ENCODE measurements around the gene ABCB9. TPM values are rescaled to one million over a fixed set of nuclear protein-coding genes. Genes with fewer than 3 reads are reported as not detected.

ABCB9 gene
- total RNA-seq, 1 experiment from 2014 or later = 4.6 TPM

GRCh38 chr12:122960193-122960569 lies 6.1 kb downstream of the ABCB9 start:
- no peak overlapping the region for H4K8ac ChIP-seq (replicated peaks; ENCODE audit: insufficient read length, low read depth, low read length)
- Mint-ChIP-seq H3K36me3 (ENCODE audit: insufficient read depth in 1 of 3, low read depth in 3 of 3) (0 out of 7 replicates have a peak, but pooled peaks cover 0 to 2% (median 0%) of the 10 kb centered on the region in 3 experiments), H3K9me3 (no peaks in the 10 kb centered on the region), H3K4me3 (no peak overlapping the region), H3K27ac (no peak overlapping the region), H3K27me3 (ENCODE audit: low read depth) (peaks cover 14% of the 10 kb centered on the region), H3K4me1 (peaks cover 0 to 11% of the 10 kb centered on the region in 2 experiments; a peak in 3 of 4 replicates)
- no peak overlapping the region for H3K4me2 ChIP-seq (ENCODE audit: insufficient read depth, insufficient read length, low read length)
- no peak for TF ChIP-seq CTCF (conservative IDR thresholded peaks at IDR 0.05)
- H3K23ac ChIP-seq (ENCODE audit: insufficient read length, low read depth, low read length) = no peak overlapping the region
- no peak overlapping the region for H3K14ac ChIP-seq (ENCODE audit: insufficient read depth, low read length)
- H4K20me1 ChIP-seq (ENCODE audit: control insufficient read depth, insufficient read depth, insufficient read length) = no peaks in the 10 kb centered on the region
- no peak for DNase-seq
- H2BK15ac ChIP-seq (ENCODE audit: low read depth, low read length) = no peak overlapping the region
- H2AFZ ChIP-seq (ENCODE audit: low read length) = no peak overlapping the region
- no peak overlapping the region for H4K91ac ChIP-seq (ENCODE audit: insufficient read length, low read depth, low read length)
- no peak overlapping the region for H3T11ph ChIP-seq (ENCODE audit: low read length)
- no peak overlapping the region for H3K4ac ChIP-seq (ENCODE audit: low read depth, low read length)
- H3K9ac ChIP-seq (ENCODE audit: extremely low read depth, insufficient read length, low read length) = no peak overlapping the region
- H3K4me1 ChIP-seq (ENCODE audit: insufficient read depth, low read length) = no peaks in the 10 kb centered on the region
- H3K56ac ChIP-seq (ENCODE audit: insufficient read length, low read depth, low read length) = no peak overlapping the region
- H3K18ac ChIP-seq (ENCODE audit: insufficient read length, low read depth, low read length) = no peak overlapping the region
- H2AK5ac ChIP-seq (ENCODE audit: insufficient read length, low read length) = no peak overlapping the region
- H3K23me2 ChIP-seq (ENCODE audit: insufficient read length, low read depth, low read length, poor library complexity, severe bottlenecking) = no peaks in the 10 kb centered on the region
- H3K79me2 ChIP-seq (ENCODE audit: insufficient read depth, low read length) = no peaks in the 10 kb centered on the region
- H3K79me1 ChIP-seq (ENCODE audit: insufficient read depth, low read depth, low read length, poor library complexity, severe bottlenecking) = no peaks in the 10 kb centered on the region
- no peak overlapping the region for H2BK120ac ChIP-seq (ENCODE audit: low read depth, low read length, poor library complexity, severe bottlenecking)
- no CpG with 5 or more reads among the region's 8 CpGs for WGBS (ENCODE audit: extremely low coverage, insufficient read length, low lambda C conversion rate)
- no peak overlapping the region for H3K27ac ChIP-seq (ENCODE audit: insufficient read length, low read depth, low read length)
- H2BK20ac ChIP-seq (ENCODE audit: low read depth, low read length, poor library complexity, severe bottlenecking) = no peak overlapping the region
- no peak overlapping the region for H2BK5ac ChIP-seq (ENCODE audit: insufficient read length, low read length)
- no peak overlapping the region for H4K5ac ChIP-seq (ENCODE audit: insufficient read length, low read depth, low read length)
- H2BK12ac ChIP-seq (ENCODE audit: insufficient read length, low read depth, low read length) = no peak overlapping the region
- no peaks in the 10 kb centered on the region for H3K27me3 ChIP-seq (ENCODE audit: insufficient read depth, low read length)
- H3K9me3 ChIP-seq (ENCODE audit: control insufficient read depth, low read depth, low read length) = no peaks in the 10 kb centered on the region
